Activated CD8-positive, alpha-beta T cell treated with anti-CD3 and anti-CD28 coated beads, Interleukin-2, amount 10 ng/mL, durations not matched to agents 7 days and 5 days (primary cell): ENCODE measurements around the gene SCART1. TPM values are rescaled to one million over a fixed set of nuclear protein-coding genes. Genes with fewer than 3 reads are reported as not detected.

ENCODE experiments used
- ATAC-seq: fragments of 150-1000 bp; cut with Tn5 transposase; one replicate; pipeline ENCODE4 v1.10.0; 2021; ENCODE audit warnings: moderate library complexity
- CTCF ChIA-PET: fragments of 350-600 bp; sonication (Branson Sonifier 250); formaldehyde crosslinking; loops from one replicate; lab custom pipeline; 2021; ENCODE audit warnings: antibody characterized with exemption; lab: Charles Lee
- POLR2A ChIA-PET: fragments of 350-600 bp; sonication (Branson Sonifier 250); formaldehyde crosslinking; loops from one replicate; lab custom pipeline; 2021; ENCODE audit warnings: antibody characterized with exemption; lab: Charles Lee
- DNase-seq: peaks from one replicate; pipeline ENCODE4 v3.0.0-alpha.2; 2020
- H3K27ac Mint-ChIP-seq: one replicate; pipeline ENCODE4 v1.8.0; 2021; ENCODE audit warnings: mild to moderate bottlenecking, mixed read lengths
- H3K27me3 Mint-ChIP-seq: one replicate; pipeline ENCODE4 v1.8.0; 2021; ENCODE audit warnings: low read depth, mixed read lengths
- H3K36me3 Mint-ChIP-seq: one replicate; pipeline ENCODE4 v1.8.0; 2021; ENCODE audit warnings: low read depth, mixed read lengths
- H3K4me1 Mint-ChIP-seq: one replicate; pipeline ENCODE4 v1.8.0; 2021; ENCODE audit warnings: low read depth, mixed read lengths
- H3K4me3 Mint-ChIP-seq: one replicate; pipeline ENCODE4 v1.8.0; 2021; ENCODE audit warnings: mild to moderate bottlenecking, mixed read lengths
- H3K9me3 Mint-ChIP-seq: one replicate; pipeline ENCODE4 v1.8.0; 2022; ENCODE audit warnings: mixed read lengths; ENCODE audit not compliant: insufficient read depth
- total RNA-seq, 2 experiments: library from RNA; stranded (reverse); gene quantifications; one replicate each; pipeline ENCODE4 v1.2.3, GENCODE V29; 2021

SCART1 gene
- total RNA-seq, 2 experiments from 2014 or later: 2.0 to 2.7 TPM

DNA sequence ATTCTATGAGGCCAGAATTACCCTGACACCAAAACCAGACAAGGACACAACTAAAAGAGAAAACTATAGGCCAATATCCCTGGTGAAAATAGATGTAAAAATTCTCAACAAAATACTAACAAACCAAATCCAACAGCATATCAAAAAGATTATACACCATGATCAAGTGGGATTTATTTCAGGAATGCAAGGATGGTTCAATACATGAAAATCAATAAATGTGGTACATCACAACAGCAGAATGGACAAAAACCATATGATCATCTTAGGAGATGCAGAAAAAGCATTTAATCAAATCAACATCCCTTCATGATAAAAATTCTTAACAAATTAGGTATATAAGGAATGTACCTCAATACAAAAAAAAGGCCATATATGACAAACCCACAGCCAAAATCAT is 5.6 kb upstream of the SCART1 start:
- ATAC-seq (no peak), DNase-seq (no peak)
- Mint-ChIP-seq H3K4me1 (peaks cover 2% of the 10 kb centered on the region), H3K27me3 (peaks cover 22% of the 10 kb centered on the region), H3K9me3 (peaks cover 34% of the 10 kb centered on the region), H3K4me3 (no peak overlapping the region), H3K27ac (no peak overlapping the region), H3K36me3 (peaks cover 30% of the 10 kb centered on the region)
- CTCF ChIA-PET: interaction anchor here (1.7 kb wide), 1 partner anchor 10 kb away, joined by 5 read pairs; no protein-coding TSS in a partner anchor
- POLR2A ChIA-PET: no interaction called here

- peaks cover 22% of the 10 kb centered on the region for H3K27me3 Mint-ChIP-seq
- DNase-seq (no peak), ATAC-seq (no peak)
- peaks cover 30% of the 10 kb centered on the region for H3K9me3 Mint-ChIP-seq
- ChIA-PET POLR2A (interaction anchor here (1.3 kb wide), 1 partner anchor 9 kb away, joined by 3 read pairs; no protein-coding TSS in a partner anchor), CTCF (interaction anchor here (1.5 kb wide), 1 partner anchor 13 kb away, joined by 5 read pairs; no protein-coding TSS in a partner anchor)
- H3K36me3 Mint-ChIP-seq: peaks cover 23% of the 10 kb centered on the region
- no peak overlapping the region for H3K27ac Mint-ChIP-seq
- H3K4me1 Mint-ChIP-seq: no peaks in the 10 kb centered on the region
- no peak overlapping the region for H3K4me3 Mint-ChIP-seq
Measured at GRCh38 chr10:133451346-133451745, 2.4 kb upstream of the SCART1 start.

DNA sequence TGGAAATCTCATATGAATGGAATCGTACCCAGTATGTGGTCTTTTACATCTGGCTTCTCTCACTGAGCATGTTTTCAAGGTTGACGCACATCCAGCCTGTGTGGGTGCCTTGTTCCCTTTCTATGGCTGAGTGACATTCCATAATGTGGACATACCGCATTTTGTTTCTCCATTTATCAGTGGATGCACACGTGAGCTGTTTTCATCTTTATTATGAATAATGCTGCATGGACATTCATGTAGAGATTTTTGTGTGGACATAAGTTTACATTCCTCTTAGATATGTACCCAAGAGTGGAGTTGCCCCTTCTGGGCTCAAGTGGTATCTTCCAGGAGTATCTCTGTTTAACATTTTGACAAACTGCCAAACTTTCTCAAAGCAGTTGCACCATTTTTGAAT is 1.3 kb upstream of the SCART1 start:
- ChIA-PET POLR2A (interaction anchor here (1.3 kb wide), 1 partner anchor 10 kb away, joined by 3 read pairs; no protein-coding TSS in a partner anchor), CTCF (interaction anchor here (1.6 kb wide), 1 partner anchor 13 kb away, joined by 4 read pairs; no protein-coding TSS in a partner anchor)
- peaks cover 20% of the 10 kb centered on the region for H3K9me3 Mint-ChIP-seq
- DNase-seq (no peak), ATAC-seq (no peak)
- peaks cover 15% of the 10 kb centered on the region for H3K36me3 Mint-ChIP-seq
- H3K4me1 Mint-ChIP-seq: no peaks in the 10 kb centered on the region
- no peak overlapping the region for H3K27ac Mint-ChIP-seq
- H3K4me3 Mint-ChIP-seq: no peak overlapping the region
- H3K27me3 Mint-ChIP-seq: peaks cover 19% of the 10 kb centered on the region

DNA sequence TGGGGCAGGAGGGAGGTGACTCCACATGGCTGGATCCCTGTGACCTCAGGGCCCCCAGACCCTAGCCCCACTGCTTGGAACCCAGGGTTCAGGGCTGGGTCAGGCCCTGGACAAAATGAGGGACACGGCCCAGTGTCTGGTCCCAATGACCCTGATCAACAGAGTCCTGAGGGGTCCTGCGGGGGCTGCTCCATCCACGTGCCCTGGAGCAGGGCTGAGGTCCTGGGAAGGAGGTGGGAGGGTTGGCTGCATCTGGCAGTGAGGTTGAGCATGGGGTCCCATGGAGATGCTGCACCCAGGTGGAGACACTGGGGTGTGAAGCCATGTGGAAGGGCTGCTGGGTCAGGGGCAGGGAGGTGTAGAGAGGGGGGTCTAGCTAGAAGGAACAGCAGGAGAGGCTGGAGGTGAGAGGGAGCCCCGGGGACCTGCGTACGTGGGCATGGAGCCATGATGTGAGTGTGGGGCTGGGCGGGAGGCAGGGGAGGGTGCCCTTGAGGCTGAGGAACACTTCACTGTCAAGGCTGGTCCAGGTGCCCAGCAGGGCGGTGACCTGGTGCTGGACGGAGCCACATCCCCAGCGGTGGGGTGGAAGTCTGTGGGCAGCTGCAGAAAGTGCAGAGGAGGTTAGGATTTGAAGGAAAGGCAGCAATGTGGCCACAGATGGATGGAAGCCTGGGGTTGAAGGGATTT is 604 bp downstream of the SCART1 start:
- DNase-seq: no peak
- ChIA-PET POLR2A (no interaction called here), CTCF (interaction anchor here (1.6 kb wide), 1 partner anchor 17 kb away, joined by 4 read pairs; no protein-coding TSS in a partner anchor)
- H3K4me1 Mint-ChIP-seq: no peaks in the 10 kb centered on the region
- peaks cover 6% of the 10 kb centered on the region for H3K27me3 Mint-ChIP-seq
- peaks cover 1% of the 10 kb centered on the region for H3K9me3 Mint-ChIP-seq
- no peak overlapping the region for H3K4me3 Mint-ChIP-seq
- no peak for ATAC-seq
- peaks cover 1% of the 10 kb centered on the region for H3K36me3 Mint-ChIP-seq
- H3K27ac Mint-ChIP-seq: no peak overlapping the region

- CTCF ChIA-PET: no interaction called here
- Mint-ChIP-seq H3K27ac (no peak overlapping the region), H3K27me3 (peaks cover 4% of the 10 kb centered on the region), H3K4me3 (no peak overlapping the region), H3K9me3 (no peaks in the 10 kb centered on the region), H3K36me3 (no peaks in the 10 kb centered on the region), H3K4me1 (no peaks in the 10 kb centered on the region)
- ATAC-seq (no peak), DNase-seq (no peak)
- POLR2A ChIA-PET: no interaction called here
Measured at GRCh38 chr10:133455196-133455595, 1.5 kb downstream of the SCART1 start.

- ChIA-PET POLR2A (no interaction called here), CTCF (no interaction called here)
- peaks cover 4% of the 10 kb centered on the region for H3K27me3 Mint-ChIP-seq
- H3K27ac Mint-ChIP-seq: no peak overlapping the region
- no peaks in the 10 kb centered on the region for H3K9me3 Mint-ChIP-seq
- H3K36me3 Mint-ChIP-seq: no peaks in the 10 kb centered on the region
- ATAC-seq (no peak), DNase-seq (no peak)
- H3K4me1 Mint-ChIP-seq: no peaks in the 10 kb centered on the region
- no peak overlapping the region for H3K4me3 Mint-ChIP-seq
Measured at GRCh38 chr10:133455611-133456031, 1.9 kb downstream of the SCART1 start.

DNA sequence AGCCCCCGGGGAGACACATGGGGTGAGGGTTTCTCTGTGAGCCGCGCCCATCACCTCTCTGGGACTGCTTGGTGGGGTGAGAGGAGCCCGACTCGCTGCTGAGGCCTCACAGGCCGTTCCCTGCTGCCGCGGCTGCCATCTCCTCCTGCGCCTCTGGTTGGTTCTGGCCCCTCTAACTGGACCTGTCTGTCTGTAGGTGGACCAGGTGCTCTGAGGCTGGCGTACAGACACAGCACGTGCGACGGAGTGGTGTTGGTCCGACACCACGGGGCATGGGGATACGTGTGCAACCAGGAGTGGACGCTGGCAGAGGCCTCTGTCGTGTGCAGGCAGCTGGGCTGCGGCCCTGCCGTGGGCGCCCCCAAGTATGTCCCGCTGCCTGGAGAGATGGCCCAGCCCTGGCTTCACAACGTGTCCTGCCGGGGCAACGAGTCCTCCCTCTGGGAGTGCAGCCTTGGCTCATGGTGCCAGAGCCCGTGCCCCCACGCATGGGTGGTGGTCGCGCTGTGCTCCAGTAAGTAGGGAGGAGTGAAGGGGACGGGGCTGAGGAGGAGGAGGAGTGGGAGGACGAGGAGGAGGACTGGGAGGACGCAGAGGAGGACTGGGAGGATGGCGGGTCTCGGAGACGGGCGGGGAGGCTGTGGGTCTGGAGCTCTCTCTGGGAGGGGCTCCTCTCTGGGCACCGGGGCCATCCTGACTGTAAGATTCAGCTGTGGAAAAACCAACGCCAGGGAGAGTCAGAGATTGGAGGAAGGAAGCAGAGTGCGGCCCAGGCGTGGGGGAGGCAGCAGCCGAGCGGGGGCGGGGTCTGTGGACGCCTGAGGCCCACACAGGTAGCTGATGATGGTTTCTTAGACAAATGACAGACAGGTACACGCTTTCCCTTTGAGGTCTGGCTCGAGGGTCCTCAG is 2.6 kb downstream of the SCART1 start:
- no peaks in the 10 kb centered on the region for H3K4me1 Mint-ChIP-seq
- no peaks in the 10 kb centered on the region for H3K36me3 Mint-ChIP-seq
- H3K27ac Mint-ChIP-seq: no peak overlapping the region
- no peak overlapping the region for H3K4me3 Mint-ChIP-seq
- CTCF ChIA-PET: interaction anchor here (1.4 kb wide), 1 partner anchor 17 kb away, joined by 5 read pairs; no protein-coding TSS in a partner anchor
- ATAC-seq (no peak), DNase-seq (no peak)
- no peaks in the 10 kb centered on the region for H3K9me3 Mint-ChIP-seq
- H3K27me3 Mint-ChIP-seq: peaks cover 3% of the 10 kb centered on the region
- POLR2A ChIA-PET: no interaction called here

- no peak overlapping the region for H3K4me3 Mint-ChIP-seq
- no peaks in the 10 kb centered on the region for H3K4me1 Mint-ChIP-seq
- ATAC-seq (no peak), DNase-seq (no peak)
- H3K9me3 Mint-ChIP-seq: no peaks in the 10 kb centered on the region
- ChIA-PET POLR2A (no interaction called here), CTCF (interaction anchor here (1.4 kb wide), 1 partner anchor 18 kb away, joined by 5 read pairs; no protein-coding TSS in a partner anchor)
- no peaks in the 10 kb centered on the region for H3K27me3 Mint-ChIP-seq
- H3K36me3 Mint-ChIP-seq: no peaks in the 10 kb centered on the region
- H3K27ac Mint-ChIP-seq: no peak overlapping the region
Measured at GRCh38 chr10:133457100-133457841, 3.5 kb downstream of the SCART1 start.

GRCh38 chr10:133458021-133458709 is 4.4 kb downstream of the SCART1 start:
- Mint-ChIP-seq H3K4me1 (no peaks in the 10 kb centered on the region), H3K27me3 (no peaks in the 10 kb centered on the region), H3K27ac (no peak overlapping the region), H3K36me3 (no peaks in the 10 kb centered on the region), H3K4me3 (no peak overlapping the region), H3K9me3 (no peaks in the 10 kb centered on the region)
- CTCF ChIA-PET: interaction anchor here (1.4 kb wide), 1 partner anchor 19 kb away, joined by 5 read pairs; no protein-coding TSS in a partner anchor
- POLR2A ChIA-PET: no interaction called here
- no peak for ATAC-seq
- DNase-seq: no peak

DNA sequence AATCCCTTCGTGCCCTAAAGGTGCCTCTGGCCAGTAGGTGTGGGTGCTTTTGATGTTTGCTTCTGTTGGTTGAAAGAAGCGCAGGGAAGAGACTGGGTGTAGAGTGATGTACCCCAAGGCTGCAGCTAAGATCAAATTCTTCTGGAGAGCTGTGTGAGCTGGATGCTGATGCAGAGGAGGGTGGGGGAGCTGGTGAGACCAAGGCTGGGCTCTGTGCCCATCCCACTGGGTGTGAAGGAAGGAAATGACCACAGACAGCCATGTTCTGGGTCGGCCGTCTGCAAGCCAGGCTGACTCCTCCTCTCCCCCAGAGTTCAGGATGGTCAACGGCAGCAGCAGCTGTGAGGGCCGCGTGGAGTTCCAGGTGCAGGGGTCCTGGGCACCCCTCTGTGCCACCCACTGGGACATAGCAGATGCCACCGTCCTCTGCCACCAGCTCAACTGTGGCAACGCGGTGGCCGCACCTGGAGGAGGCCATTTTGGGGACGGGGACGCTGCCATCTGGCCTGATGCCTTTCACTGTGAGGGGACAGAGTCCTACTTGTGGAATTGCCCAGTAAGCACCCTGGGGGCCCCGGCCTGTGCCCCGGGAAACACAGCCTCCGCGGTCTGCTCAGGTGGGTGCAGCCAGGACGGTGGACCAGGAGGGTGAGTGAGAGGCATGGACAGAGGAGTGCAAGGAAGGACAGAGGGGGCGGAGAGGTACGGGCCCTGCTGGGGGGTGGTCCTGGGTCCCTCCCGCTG is 5.1 kb downstream of the SCART1 start:
- H3K36me3 Mint-ChIP-seq: no peaks in the 10 kb centered on the region
- no peak for DNase-seq
- ChIA-PET POLR2A (no interaction called here), CTCF (no interaction called here)
- H3K4me3 Mint-ChIP-seq: no peak overlapping the region
- H3K27ac Mint-ChIP-seq: no peak overlapping the region
- H3K27me3 Mint-ChIP-seq: no peaks in the 10 kb centered on the region
- H3K4me1 Mint-ChIP-seq: no peaks in the 10 kb centered on the region
- ATAC-seq: no peak
- no peaks in the 10 kb centered on the region for H3K9me3 Mint-ChIP-seq
